Measurements from ENCODE around the gene SLC25A11. TPM values are rescaled to one million over a fixed set of nuclear protein-coding genes. Genes with fewer than 3 reads are reported as not detected.

Gene SLC25A11, protein sequence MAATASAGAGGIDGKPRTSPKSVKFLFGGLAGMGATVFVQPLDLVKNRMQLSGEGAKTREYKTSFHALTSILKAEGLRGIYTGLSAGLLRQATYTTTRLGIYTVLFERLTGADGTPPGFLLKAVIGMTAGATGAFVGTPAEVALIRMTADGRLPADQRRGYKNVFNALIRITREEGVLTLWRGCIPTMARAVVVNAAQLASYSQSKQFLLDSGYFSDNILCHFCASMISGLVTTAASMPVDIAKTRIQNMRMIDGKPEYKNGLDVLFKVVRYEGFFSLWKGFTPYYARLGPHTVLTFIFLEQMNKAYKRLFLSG
- 10 to 100 TPM in 3 of 4 donors, 1 to 10 TPM in 1; 9.5 to 58.2 (median 42.9) TPM for total RNA-seq

DNA sequence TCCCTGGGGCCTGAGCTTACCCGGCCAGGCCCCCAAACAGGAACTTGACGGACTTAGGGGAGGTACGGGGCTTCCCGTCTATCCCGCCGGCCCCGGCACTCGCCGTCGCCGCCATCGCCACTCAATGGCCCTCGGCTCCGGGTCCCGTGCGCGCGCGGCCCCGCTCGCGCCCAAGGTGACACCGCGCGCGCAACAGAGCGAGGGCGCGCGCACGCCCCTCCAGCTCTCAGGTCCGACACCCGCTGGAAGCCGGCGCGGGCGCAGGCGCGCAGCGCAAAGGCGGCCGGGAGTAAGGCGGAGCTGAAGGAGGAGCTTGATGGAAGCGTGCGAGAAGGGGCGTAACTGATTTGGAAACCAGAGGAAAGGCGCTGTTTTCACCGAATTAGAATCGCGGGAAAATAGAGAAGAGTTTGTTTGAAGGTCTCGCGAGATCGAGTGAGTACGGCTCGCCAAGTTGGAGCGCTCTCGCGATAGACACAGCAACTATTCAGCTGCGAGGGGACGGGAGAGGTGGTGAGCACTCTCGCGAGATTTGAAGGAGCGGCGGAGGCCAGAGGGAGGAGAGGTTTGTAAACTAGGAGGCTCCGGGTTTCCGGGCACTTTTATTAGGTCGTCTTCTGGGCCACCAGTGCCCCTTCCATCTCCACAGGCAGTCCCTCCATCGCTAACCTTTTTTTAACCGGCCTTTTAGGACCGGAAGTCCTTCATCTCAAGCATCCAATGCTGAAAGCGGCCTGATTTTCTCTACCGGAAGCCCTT, at the start of gene SLC25A11, which contains the start of gene RNF167:
Gene SLC25A11 (minus strand): TSS at position 251 of the 759 bp plus-strand sequence. CDS start 136 bp downstream, at position 115.
Gene RNF167 (plus strand): TSS at position 473 of the 759 bp plus-strand sequence. CDS start 642 bp downstream, outside the sequence.
- Histone ChIP-seq H3K27ac (peak within 1 kb of the TSS; percentile 95 to 98), H3K9me3 (no peaks in the 10 kb centered on the region), H3K27me3 (no peaks in the 10 kb centered on the region), H3K36me3 (no peaks in the 10 kb centered on the region), H3K4me1 (peaks cover 12 to 14% of the 10 kb centered on the region in 2 donors), H3K4me3 (peak within 1 kb of the TSS; percentile 90 to 92)
- peak; percentile 97 to 98 for DNase-seq
- intact Hi-C loops (cut with DNase I; ENCODE audit: low total_unique reads): no loop called here
- TF ChIP-seq POLR2A (IDR thresholded peaks at IDR 0.05): peak; percentile 37 to 77
- TF ChIP-seq CTCF (IDR thresholded peaks at IDR 0.05): peak in 1 of 4 experiments; percentile 35

DNA sequence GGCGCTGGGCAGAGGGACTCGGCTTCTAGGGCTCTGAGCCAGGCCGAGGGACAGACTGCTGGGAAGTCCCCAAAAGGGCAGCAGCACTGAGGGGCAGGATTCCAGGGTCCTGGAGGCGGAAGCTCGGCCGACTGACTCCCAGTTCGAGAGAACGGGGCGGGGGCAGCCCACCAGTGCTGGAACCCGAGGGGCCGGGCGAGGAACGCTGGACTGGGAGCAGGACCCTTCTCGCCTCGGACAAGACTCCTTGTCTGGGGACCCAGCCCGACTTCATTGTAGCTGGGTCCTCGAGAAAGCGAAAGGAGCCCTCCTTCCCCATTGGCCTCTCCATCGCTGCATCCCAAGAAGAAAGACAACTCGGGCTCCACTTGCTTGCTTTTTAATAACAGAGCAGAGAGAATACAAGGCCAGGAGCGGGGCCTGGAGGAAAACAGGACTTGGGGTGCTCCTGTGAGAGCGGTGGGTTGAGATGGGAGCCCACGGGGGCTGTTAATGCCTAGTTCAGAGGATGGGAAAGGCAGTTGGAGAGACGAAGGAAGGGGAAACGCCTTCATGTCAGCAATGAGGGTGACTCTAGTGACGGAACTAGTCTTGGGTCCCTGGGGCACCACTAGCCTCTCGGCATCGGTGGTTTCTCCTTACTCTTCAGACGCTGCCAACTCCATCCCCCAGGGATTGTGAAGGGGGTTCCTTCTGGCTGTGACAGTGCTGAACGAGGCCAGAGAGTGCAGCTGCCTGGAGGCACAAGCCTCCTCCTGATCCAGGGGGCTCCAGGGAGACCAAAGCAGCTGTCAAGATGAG, 48.1 kb upstream of the SLC25A11 start:
- H3K27ac ChIP-seq: peak overlapping the region; percentile 89 to 91
- peak overlapping the region; percentile 74 to 81 for H3K4me3 ChIP-seq
- H3K9me3 ChIP-seq: no peaks in the 10 kb centered on the region
- intact Hi-C loops (cut with DNase I; ENCODE audit: low total_unique reads): no loop called here
- DNase-seq: peak; percentile 38 to 40
- H3K4me1 ChIP-seq: peaks cover 9 to 16% of the 10 kb centered on the region in 2 donors
- H3K27me3 ChIP-seq: no peaks in the 10 kb centered on the region
- no peak for TF ChIP-seq POLR2A (IDR thresholded peaks at IDR 0.05)
- TF ChIP-seq CTCF (IDR thresholded peaks at IDR 0.05): no peak
- H3K36me3 ChIP-seq: no peaks in the 10 kb centered on the region

- peak; percentile 89 to 91 for DNase-seq
- TF ChIP-seq CTCF (IDR thresholded peaks at IDR 0.05) (peak; percentile 58 to 87 (median 80)), POLR2A (IDR thresholded peaks at IDR 0.05) (peak; percentile 70 to 81)
- no peaks in the 10 kb centered on the region for H3K27me3 ChIP-seq
- peak within 1 kb of the TSS; percentile 74 to 81 for H3K4me3 ChIP-seq
- no peaks in the 10 kb centered on the region for H3K36me3 ChIP-seq
- peaks cover 9 to 16% of the 10 kb centered on the region in 2 donors for H3K4me1 ChIP-seq
- intact Hi-C loops (cut with DNase I; ENCODE audit: low total_unique reads): no loop called here
- no peaks in the 10 kb centered on the region for H3K9me3 ChIP-seq
- peak within 1 kb of the TSS; percentile 89 to 91 for H3K27ac ChIP-seq
Measured at GRCh38 chr17:4986951-4987766, 47.3 kb upstream of the SLC25A11 start, which contains the start of gene CAMTA2. Gene CAMTA2, minus strand, starts transcription at chr17:4987675. Its CDS starts 1,453 bp downstream, at chr17:4986222.

DNA sequence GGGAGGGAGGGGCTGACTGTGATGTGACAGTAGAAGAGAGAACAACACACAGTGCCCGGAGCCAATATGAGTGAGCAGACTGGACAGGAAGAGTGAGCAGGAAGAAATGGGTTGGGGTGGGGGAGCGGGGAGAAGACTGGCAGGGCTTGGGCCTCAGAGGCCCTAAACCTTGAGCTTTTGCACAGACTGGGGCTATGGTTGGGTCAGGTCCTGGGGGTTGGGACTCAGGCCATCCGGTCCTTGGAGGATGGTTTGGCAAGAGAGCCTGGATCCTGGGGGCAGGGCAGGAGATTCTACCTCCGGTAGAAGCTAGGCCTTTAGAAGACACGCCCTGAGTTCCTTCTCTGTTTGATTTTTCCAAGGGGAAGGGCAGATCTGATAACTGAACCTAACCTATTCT, 46.6 kb upstream of the SLC25A11 start:
- no peaks in the 10 kb centered on the region for H3K36me3 ChIP-seq
- H3K27ac ChIP-seq: peak overlapping the region; percentile 89 to 91
- H3K4me3 ChIP-seq: peak overlapping the region; percentile 74 to 81
- intact Hi-C loops (cut with DNase I; ENCODE audit: low total_unique reads): no loop called here
- H3K9me3 ChIP-seq: no peaks in the 10 kb centered on the region
- peak in 1 of 2 donors; percentile 33 for DNase-seq
- no peaks in the 10 kb centered on the region for H3K27me3 ChIP-seq
- peaks cover 9 to 16% of the 10 kb centered on the region in 2 donors for H3K4me1 ChIP-seq
- TF ChIP-seq CTCF (IDR thresholded peaks at IDR 0.05) (no peak), POLR2A (IDR thresholded peaks at IDR 0.05) (peak in 1 of 2 donors; percentile 31)

Measured in uterus (tissue), 4 donors.